ENCODE measurements around the gene PPARA. TPM values are rescaled to one million over a fixed set of nuclear protein-coding genes. Genes with fewer than 3 reads are reported as not detected.

Gene PPARA
- total RNA-seq, 1 experiment from 2014 or later = 14.5 TPM

- DNase-seq (ENCODE audit: low read depth, low spot score) (no peak), ATAC-seq (no peak)
- Histone ChIP-seq H2AFZ (ENCODE audit: low read depth, low read length, poor library complexity, severe bottlenecking) (no peak overlapping the region), H3K4me1 (ENCODE audit: control insufficient read depth in 1 of 2, insufficient read depth in 2 of 2, low read length in 2 of 2) (no peaks in the 10 kb centered on the region), H3K9ac (ENCODE audit: low read length) (no peak overlapping the region), H4K20me1 (ENCODE audit: insufficient read depth) (no peaks in the 10 kb centered on the region), H3K36me3 (ENCODE audit: control insufficient read depth in 1 of 2, insufficient read depth in 2 of 2, low read length in 2 of 2) (peaks cover 30 to 34% of the 10 kb centered on the region in 2 experiments; a peak in 3 of 4 replicates), H3K9me2 (ENCODE audit: insufficient read depth) (no peaks in the 10 kb centered on the region), H3K4me2 (ENCODE audit: low read length) (no peak overlapping the region), H3K79me2 (ENCODE audit: insufficient read depth, low read length) (no peaks in the 10 kb centered on the region), H3K9me3 (ENCODE audit: control insufficient read depth in 1 of 2, insufficient read depth in 1 of 2, low read depth in 1 of 2, low read length in 2 of 2) (no peaks in the 10 kb centered on the region), H3K27me3 (ENCODE audit: insufficient read depth, low read length) (no peaks in the 10 kb centered on the region), H3K27ac (ENCODE audit: low read depth, low read length) (no peak overlapping the region), H3K4me3 (replicated peaks in 1 of 2; ENCODE audit: low read depth in 1 of 2, low read length in 2 of 2) (no peak overlapping the region)
- RAD21 ChIA-PET (ENCODE audit: low non-redundant PET in 1 of 2, low total read pairs in 2 of 2, uncharacterized antibody in 2 of 2, unreplicated experiment in 2 of 2) = no interaction called here
- BruUV-seq (replicated peaks) = no TSS peak
- CTCF ChIA-PET = no interaction called here
- intact Hi-C loops (cut with micrococcal nuclease) = no loop called here
- POLR2A ChIA-PET = no interaction called here
- TF ChIP-seq EGR1 (IDR thresholded peaks at IDR 0.05; ENCODE audit: low read depth) (no peak), ZNF274 (IDR thresholded peaks at IDR 0.05; ENCODE audit: low read depth, low read length) (no peak), ZFX (IDR thresholded peaks at IDR 0.05) (no peak), FOSL1 (IDR thresholded peaks at IDR 0.05; ENCODE audit: low read depth) (no peak), YY1 (IDR thresholded peaks at IDR 0.05; ENCODE audit: extremely low read depth, insufficient replicate concordance, low read depth, low read length) (no peak), RAD21 (IDR thresholded peaks at IDR 0.05; ENCODE audit: low read depth) (no peak), CEBPB (IDR thresholded peaks at IDR 0.05; ENCODE audit: low read depth) (no peak), SRF (IDR thresholded peaks at IDR 0.05; ENCODE audit: low read depth) (no peak), EZH2 (IDR thresholded peaks at IDR 0.05) (no peak), TCF7L2 (IDR thresholded peaks at IDR 0.05; ENCODE audit: borderline replicate concordance, extremely low read depth, insufficient read depth, insufficient read length) (no peak), REST (IDR thresholded peaks at IDR 0.05; ENCODE audit: low read depth) (no peak), JUND (IDR thresholded peaks at IDR 0.05) (no peak), SP1 (IDR thresholded peaks at IDR 0.05; ENCODE audit: low read depth) (no peak), CBX3 (IDR thresholded peaks at IDR 0.05; ENCODE audit: low read depth) (no peak)
- TF ChIP-seq, protein P1, sequence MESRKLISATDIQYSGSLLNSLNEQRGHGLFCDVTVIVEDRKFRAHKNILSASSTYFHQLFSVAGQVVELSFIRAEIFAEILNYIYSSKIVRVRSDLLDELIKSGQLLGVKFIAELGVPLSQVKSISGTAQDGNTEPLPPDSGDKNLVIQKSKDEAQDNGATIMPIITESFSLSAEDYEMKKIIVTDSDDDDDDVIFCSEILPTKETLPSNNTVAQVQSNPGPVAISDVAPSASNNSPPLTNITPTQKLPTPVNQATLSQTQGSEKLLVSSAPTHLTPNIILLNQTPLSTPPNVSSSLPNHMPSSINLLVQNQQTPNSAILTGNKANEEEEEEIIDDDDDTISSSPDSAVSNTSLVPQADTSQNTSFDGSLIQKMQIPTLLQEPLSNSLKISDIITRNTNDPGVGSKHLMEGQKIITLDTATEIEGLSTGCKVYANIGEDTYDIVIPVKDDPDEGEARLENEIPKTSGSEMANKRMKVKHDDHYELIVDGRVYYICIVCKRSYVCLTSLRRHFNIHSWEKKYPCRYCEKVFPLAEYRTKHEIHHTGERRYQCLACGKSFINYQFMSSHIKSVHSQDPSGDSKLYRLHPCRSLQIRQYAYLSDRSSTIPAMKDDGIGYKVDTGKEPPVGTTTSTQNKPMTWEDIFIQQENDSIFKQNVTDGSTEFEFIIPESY (IDR thresholded peaks at IDR 0.05; ENCODE audit: extremely low read depth, insufficient replicate concordance, low read length) = no peak
- TF ChIP-seq, protein P2, sequence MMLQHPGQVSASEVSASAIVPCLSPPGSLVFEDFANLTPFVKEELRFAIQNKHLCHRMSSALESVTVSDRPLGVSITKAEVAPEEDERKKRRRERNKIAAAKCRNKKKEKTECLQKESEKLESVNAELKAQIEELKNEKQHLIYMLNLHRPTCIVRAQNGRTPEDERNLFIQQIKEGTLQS (IDR thresholded peaks at IDR 0.05) = no peak
Measured at GRCh38 chr22:46280999-46281623, 130.8 kb downstream of the PPARA start.
